Renal cortex interstitium (tissue), 11 donors: ENCODE measurements around the gene SNX8. TPM values are rescaled to one million over a fixed set of nuclear protein-coding genes. Genes with fewer than 3 reads are reported as not detected.

Experiments used
- DNase-seq, 11 donors: peaks; one replicate each; pipeline ENCODE4 v3.0.0-alpha.2; 2013; ENCODE audit warnings: low read depth in 9 of 11, low spot score in 4 of 11; ENCODE audit errors: extremely low read depth in 1 of 11
- polyA plus RNA-seq, 3 donors: library from polyadenylated mRNA; unstranded; fragments of 120-200 nt; gene quantifications; one replicate each; pipeline ENCODE4 v1.2.1, GENCODE V29; 2013; ENCODE audit not compliant: insufficient read length in 3 of 3

Gene SNX8
- polyA plus RNA-seq, 3 donors = 34.7 to 40.9 (median 37.3) TPM

GRCh38 chr7:2203766-2204300 lies 110.4 kb downstream of the SNX8 start:
- DNase-seq = no peak

- DNase-seq = peak in 5 of 11 donors; percentile 20 to 49 (median 35)
These were observed 111.1 kb downstream of the SNX8 start for GRCh38 chr7:2202901-2203765.

GRCh38 chr7:2202361-2202761 lies 111.9 kb downstream of the SNX8 start:
- no peak for DNase-seq

Other genes with a start within 250 kb of the SNX8 start
- gene MAD1L1, start 81.5 kb downstream of the SNX8 start, polyA plus RNA-seq = 10 to 100 TPM; 22.6 to 28.2 (median 26.3) TPM
- gene MRM2, start 72.2 kb downstream of the SNX8 start, polyA plus RNA-seq = 10 to 100 TPM; 32.9 to 39.6 (median 38.7) TPM
- gene NUDT1, start 72.2 kb downstream of the SNX8 start, polyA plus RNA-seq = 10 to 100 TPM; 17.0 to 26.7 (median 21.1) TPM
- 100 to 1,000 TPM; 156 to 174 (median 160) TPM for gene EIF3B, start 40.4 kb upstream of the SNX8 start, polyA plus RNA-seq
- gene CHST12, start 89.2 kb upstream of the SNX8 start, polyA plus RNA-seq = 10 to 100 TPM in 2 of 3 donors, 1 to 10 TPM in 1; 7.7 to 13.6 (median 11.8) TPM
- not detected for gene GRIFIN, start 162.0 kb upstream of the SNX8 start, polyA plus RNA-seq
- gene LFNG, start 205.3 kb upstream of the SNX8 start, polyA plus RNA-seq = 10 to 100 TPM; 24.1 to 37.5 (median 36.7) TPM
- gene BRAT1, start 241.1 kb upstream of the SNX8 start, polyA plus RNA-seq = 10 to 100 TPM; 21.5 to 37.7 (median 36.2) TPM
- 10 to 100 TPM; 19.7 to 26.2 (median 24.2) TPM for gene IQCE, start 244.5 kb upstream of the SNX8 start, polyA plus RNA-seq